Measurements from ENCODE around the gene KHDRBS2.

- TF ChIP-seq SIN3A (IDR thresholded peaks at IDR 0.05; ENCODE audit: borderline replicate concordance, insufficient read depth, low read length) (no peak), POLR2AphosphoS5 (IDR thresholded peaks at IDR 0.05; ENCODE audit: low read depth, low read length) (no peak), REST (IDR thresholded peaks at IDR 0.05; ENCODE audit: insufficient read depth in 1 of 2, low read depth in 2 of 2, low read length in 2 of 2) (no peak), TAF1 (IDR thresholded peaks at IDR 0.05; ENCODE audit: borderline replicate concordance, insufficient read depth, low read length) (no peak)
These were observed 450.8 kb downstream of the KHDRBS2 start for GRCh38 chr6:61835237-61835636.

Data from PFSK-1 (cell line).